ENCODE data around the gene EMILIN3.

GRCh38 chr20:41403604-41404003 lies 37.0 kb upstream of the EMILIN3 start:
- no peak for TF ChIP-seq CTCF (IDR thresholded peaks at IDR 0.05; ENCODE audit: borderline replicate concordance, extremely low read depth, low read length, poor library complexity, severe bottlenecking)
- TF ChIP-seq EZH2 (IDR thresholded peaks at IDR 0.05; ENCODE audit: borderline replicate concordance, low read depth, low read length, severe bottlenecking) = no peak

Data from DND-41 (cell line).